Mesodermal cell (in vitro differentiated cells): ENCODE results near the gene ACE. TPM values are rescaled to one million over a fixed set of nuclear protein-coding genes. Genes with fewer than 3 reads are reported as not detected.

Experiments
- H3K27ac ChIP-seq: 2 replicates; pipeline ENCODE4 v1.7.0; 2013; ENCODE audit warnings: mild to moderate bottlenecking, low read depth, low read length, moderate library complexity; ENCODE audit not compliant: severe bottlenecking
- H3K36me3 ChIP-seq: 2 replicates; pipeline ENCODE4 v1.7.1; 2013; ENCODE audit warnings: mild to moderate bottlenecking, low read length, moderate library complexity; ENCODE audit not compliant: control insufficient read depth, insufficient read depth
- H3K4me1 ChIP-seq: one replicate; pipeline ENCODE4 v1.7.1; 2013; ENCODE audit warnings: mild to moderate bottlenecking, low read length; ENCODE audit not compliant: insufficient read depth, control insufficient read depth, poor library complexity, severe bottlenecking
- H3K4me3 ChIP-seq: 2 replicates; pipeline ENCODE4 v1.7.0; 2013; ENCODE audit warnings: low read length, control low read depth, mild to moderate bottlenecking; ENCODE audit not compliant: insufficient read depth, poor library complexity, severe bottlenecking; ENCODE audit errors: extremely low read depth
- H3K9me3 ChIP-seq: 2 replicates; pipeline ENCODE4 v1.7.1; 2013; ENCODE audit warnings: mild to moderate bottlenecking, low read length, moderate library complexity; ENCODE audit not compliant: control insufficient read depth
- whole genome bisulfite sequencing, 2 experiments: methylation state at CpG; one replicate each; pipeline ENCODE4 v1.1.5; 2013; ENCODE audit warnings: missing lambda C conversion rate in 2 of 2; ENCODE audit not compliant: insufficient coverage in 2 of 2; 5-methylcytosine and 5-hydroxymethylcytosine counted together
- polyA plus RNA-seq, 2 experiments: library from polyadenylated mRNA; stranded (reverse); fragments of 50-300 nt; gene quantifications; one replicate each; pipeline ENCODE4 v1.2.3, GENCODE V29; 2013

Gene ACE
- polyA plus RNA-seq (2013, experiment 1 of 2): 12.6 TPM
- polyA plus RNA-seq (2013, experiment 2 of 2): 9.2 TPM

DNA sequence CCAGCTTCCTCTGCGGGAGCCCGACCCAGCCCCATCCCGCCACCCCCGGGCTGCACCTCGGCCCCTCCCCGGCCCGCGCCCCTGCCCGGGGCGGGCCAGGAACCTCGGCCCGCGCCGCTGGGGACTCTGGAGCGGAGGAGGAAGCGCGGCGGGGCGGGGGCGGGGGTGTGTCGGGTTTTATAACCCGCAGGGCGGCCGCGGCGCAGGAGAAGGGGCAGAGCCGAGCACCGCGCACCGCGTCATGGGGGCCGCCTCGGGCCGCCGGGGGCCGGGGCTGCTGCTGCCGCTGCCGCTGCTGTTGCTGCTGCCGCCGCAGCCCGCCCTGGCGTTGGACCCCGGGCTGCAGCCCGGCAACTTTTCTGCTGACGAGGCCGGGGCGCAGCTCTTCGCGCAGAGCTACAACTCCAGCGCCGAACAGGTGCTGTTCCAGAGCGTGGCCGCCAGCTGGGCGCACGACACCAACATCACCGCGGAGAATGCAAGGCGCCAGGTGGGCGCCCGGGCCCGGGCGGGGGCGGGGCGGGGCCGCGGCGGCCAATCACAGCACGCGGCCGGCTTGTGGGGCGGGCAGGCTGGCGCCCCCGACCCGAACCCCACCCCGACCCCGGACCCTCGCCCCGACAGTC, at the start of gene ACE:
Gene ACE, plus strand, starts transcription at position 208 of the 626 bp plus-strand sequence. Its CDS starts 34 bp downstream, at position 242.
- Histone ChIP-seq H3K27ac (no peak within 1 kb of the TSS), H3K36me3 (no peaks in the 10 kb centered on the region), H3K4me3 (peak within 1 kb of the TSS; percentile 46), H3K4me1 (peaks cover 29% of the 10 kb centered on the region), H3K9me3 (no peaks in the 10 kb centered on the region)
- WGBS, 2 experiments: 0 to 1% methylated on average over 46 to 66 of the region's 78 CpGs

DNA sequence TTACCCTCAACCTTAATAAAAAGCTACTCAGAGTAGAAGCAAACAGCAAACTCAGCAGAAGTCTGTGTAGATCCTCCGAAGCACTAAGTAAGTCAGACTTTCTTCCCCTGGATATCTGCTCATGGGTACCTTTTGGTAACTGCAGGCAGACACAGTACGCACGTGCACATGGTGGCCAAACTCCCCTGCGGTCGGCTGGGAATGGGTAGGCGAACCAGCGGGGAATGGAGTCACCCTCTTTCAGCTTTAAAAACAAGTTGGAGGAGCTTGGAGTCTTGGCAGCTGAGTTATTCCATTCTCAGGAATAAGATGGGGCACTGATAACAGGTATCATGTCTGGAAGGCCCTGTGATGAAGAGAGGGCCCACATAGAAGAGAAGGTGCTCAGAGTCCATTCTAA, 47.1 kb upstream of the ACE start:
- Histone ChIP-seq H3K4me1 (peaks cover 65% of the 10 kb centered on the region), H3K4me3 (no peak overlapping the region), H3K36me3 (peaks cover 4% of the 10 kb centered on the region), H3K9me3 (no peaks in the 10 kb centered on the region), H3K27ac (no peak overlapping the region)
- 95 to 100% methylated on average over 6 to 7 of the region's 7 CpGs for WGBS, 2 experiments

DNA sequence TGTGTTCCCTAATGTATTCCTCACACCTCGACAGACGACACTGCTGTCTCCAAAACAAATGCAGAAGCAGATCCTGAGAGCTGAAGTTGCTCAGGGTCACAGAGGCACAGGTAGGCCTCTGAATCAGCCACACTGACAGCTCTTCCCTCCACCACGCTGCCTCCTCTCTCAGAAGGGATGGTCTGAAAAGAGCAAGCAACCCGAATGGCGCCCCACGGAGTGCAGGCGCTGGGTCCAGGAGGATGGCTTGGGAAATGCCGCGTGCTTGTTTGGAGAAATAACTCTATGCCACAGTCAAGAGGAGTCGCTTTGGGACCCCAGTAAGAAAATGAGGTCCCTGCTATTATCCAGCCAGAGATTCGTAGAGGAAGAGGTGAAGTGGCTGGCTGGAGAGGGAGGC, 46.6 kb upstream of the ACE start:
- Histone ChIP-seq H3K4me1 (peaks cover 66% of the 10 kb centered on the region), H3K36me3 (peaks cover 6% of the 10 kb centered on the region), H3K4me3 (no peak overlapping the region), H3K27ac (no peak overlapping the region), H3K9me3 (no peaks in the 10 kb centered on the region)
- 78 to 97% methylated on average over 9 to 10 of the region's 11 CpGs for WGBS, 2 experiments

DNA sequence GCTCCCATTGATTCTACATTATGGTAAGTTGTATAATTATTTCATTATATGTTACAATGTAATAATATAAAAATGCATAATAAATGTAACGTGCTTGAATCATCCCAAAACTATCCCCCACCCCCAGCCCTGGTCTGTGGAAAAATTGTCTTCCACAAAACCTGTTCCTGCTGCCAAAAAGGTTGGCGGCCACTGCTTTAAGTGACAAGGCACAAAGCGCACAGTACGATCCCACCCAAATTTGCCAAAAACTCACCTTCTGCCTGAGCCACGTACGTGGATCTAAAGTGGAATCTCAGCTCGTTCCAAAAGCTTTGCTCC, 45.3 kb upstream of the ACE start:
- no peaks in the 10 kb centered on the region for H3K9me3 ChIP-seq
- H3K36me3 ChIP-seq: peaks cover 12% of the 10 kb centered on the region
- H3K27ac ChIP-seq: peak overlapping the region; percentile 86
- H3K4me3 ChIP-seq: no peak overlapping the region
- 89 to 93% methylated on average over 7 of the region's 7 CpGs for WGBS, 2 experiments
- peaks cover 56% of the 10 kb centered on the region for H3K4me1 ChIP-seq

DNA sequence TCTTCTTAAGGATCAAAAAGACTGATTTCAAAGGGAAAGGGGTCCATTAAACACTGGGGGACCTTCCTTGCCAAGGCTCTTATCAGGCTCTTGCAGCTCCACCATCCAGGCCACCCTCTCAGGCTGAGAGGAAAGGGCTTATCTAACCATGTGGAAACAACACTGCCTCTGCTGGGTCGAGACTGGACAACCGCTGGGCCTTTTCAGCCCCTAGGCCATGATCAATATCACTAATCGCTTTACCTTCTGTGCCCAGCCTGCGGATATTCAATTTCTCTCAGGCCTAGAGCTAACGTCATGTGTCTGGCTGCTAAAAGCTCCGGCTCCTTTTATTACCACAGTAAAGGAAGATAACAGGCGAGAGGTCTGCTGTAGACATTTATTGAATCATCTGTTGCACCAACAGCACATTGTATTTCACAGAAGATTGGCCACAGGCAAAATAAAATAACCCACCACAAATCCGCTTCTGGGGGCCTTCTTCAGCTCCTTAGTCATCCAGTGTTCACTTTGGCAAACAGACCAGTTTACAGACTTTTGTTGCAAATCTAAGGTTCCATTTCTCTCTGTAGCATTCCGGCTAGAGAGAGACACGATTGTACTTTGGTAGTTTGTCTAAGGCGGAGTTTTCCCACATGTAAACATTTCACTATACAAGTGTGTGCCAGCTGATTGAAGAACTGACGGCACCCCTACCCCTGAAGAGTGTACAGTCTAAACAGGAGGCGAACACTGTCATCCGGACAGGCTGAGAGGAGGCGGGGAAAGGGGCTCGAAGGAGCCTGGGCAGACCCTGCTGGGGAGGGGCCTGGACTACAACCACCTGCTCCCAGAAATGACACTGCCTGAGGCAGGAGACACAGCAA, 44.7 kb upstream of the ACE start:
- H3K27ac ChIP-seq: peak overlapping the region; percentile 86
- peaks cover 12% of the 10 kb centered on the region for H3K36me3 ChIP-seq
- peaks cover 56% of the 10 kb centered on the region for H3K4me1 ChIP-seq
- 86 to 90% methylated on average over 11 to 12 of the region's 16 CpGs for WGBS, 2 experiments
- no peaks in the 10 kb centered on the region for H3K9me3 ChIP-seq
- H3K4me3 ChIP-seq: no peak overlapping the region

DNA sequence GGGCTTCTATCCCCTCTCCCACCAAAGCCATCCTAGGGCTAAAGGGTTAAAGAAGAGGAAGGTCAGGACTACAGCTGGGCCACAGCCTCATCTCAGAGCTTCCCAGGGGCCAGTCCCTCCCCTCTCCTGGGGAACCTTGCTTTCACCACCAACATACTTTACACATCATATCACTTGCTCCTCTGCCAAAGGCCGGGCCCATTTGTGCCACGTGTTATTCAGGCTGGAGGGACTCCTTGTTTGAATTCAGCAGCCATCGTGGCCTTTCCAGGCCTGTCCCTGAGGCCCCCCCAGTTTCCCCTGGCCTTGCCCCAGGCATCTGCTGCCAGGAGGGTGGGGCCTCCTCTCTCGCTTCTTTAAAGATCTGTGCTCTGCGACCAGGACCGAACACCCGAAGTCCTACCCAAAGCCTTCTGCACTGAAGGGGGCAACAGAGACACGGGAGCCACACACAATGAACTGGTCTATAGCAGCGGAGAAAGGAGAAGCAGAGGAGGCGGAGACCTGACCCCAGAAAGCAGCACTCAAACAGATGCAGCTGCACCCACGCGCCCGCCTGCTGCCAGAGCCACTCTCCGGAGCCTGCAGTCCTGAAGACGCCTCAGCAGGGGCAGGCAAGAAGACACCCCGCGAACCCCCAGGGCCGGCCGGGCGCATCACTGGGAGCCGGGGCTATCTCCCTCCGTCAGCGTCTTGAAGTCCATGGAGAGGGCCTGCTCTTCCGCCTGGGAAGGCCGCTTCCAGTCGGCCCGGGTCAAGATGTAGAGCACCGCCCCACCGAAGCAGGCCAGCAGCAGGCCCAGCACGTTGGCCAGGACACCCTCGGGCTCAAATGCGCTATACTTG, 42.9 kb upstream of the ACE start:
- Histone ChIP-seq H3K4me1 (peaks cover 43% of the 10 kb centered on the region), H3K4me3 (no peak overlapping the region), H3K36me3 (peaks cover 12% of the 10 kb centered on the region), H3K27ac (peak overlapping the region; percentile 86), H3K9me3 (no peaks in the 10 kb centered on the region)
- WGBS, 2 experiments: 89 to 90% methylated on average over 30 to 32 of the region's 32 CpGs

DNA sequence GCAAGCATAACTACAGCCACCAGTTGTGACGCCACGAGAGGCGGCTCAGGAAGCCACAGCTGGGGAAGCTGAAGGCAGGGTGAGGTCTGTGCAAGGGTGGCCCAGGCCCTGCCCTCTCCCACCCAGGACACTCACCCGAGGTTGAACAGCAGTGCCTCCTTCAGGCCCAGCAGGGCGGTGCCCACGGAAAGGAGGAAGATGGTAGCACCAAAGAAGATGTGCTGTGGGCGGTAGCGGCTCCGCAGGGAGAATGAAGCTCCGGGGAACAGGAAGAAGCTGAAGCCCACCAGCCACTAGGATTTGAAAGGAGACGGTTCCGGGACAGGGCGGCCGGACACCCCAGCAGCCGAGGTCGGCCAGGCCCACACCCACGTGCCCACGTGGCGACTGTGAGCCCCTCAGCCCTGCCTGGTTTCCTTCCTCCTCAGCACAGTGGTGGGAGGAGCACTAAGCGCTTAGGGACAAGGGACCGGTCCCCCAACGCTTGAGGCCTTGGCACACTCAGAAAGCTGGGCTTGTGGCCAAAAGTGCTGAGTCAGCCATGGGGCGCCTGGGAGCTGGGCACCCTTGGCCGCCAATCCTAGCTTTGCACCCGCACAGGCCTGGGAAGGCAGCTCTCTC, 41.8 kb upstream of the ACE start:
- Histone ChIP-seq H3K9me3 (no peaks in the 10 kb centered on the region), H3K27ac (no peak overlapping the region), H3K36me3 (peaks cover 8% of the 10 kb centered on the region), H3K4me1 (peaks cover 44% of the 10 kb centered on the region), H3K4me3 (no peak overlapping the region)
- WGBS, 2 experiments: 94 to 95% methylated on average over 19 of the region's 25 CpGs

DNA sequence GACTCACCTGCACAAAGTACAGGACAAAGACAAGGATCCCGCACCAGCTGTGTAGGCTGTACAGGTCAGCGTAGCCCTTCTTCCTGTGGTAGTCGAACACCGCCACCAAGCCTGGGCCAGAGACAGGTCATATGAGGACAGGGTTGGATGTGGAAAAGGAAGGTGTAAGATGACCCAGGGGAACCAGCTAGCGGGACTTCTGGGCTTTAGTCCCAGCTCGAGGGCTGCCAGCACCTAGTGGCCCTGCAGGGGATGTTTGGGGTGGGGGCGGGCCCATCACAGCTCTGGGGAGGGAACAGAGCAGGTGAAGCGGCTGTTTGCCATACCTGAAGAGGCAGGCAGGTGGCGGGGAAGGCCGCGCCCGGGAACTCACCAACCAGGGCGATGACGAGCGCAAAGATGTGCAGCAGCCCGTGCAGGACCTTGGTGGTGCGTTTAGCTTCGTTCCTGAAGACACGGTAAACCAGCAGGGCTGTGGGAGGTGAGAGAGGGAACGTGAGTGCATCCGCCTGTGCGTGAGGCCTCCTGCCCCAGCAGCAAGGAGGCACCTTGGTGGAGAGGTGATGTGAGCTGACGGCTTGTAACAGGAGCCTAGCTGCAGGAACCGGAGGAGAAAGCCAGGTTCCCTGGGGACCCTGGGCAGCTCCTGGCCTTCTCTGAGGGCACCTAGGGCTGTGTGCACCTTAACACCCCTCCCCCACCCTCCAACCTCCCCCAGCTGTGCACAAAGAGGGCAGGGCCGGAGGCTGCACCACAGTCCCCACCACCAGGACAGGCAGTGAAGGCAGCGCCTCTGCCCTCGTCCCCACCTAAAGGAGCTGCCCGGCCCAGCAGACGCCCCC, 41.0 kb upstream of the ACE start:
- Histone ChIP-seq H3K4me3 (no peak overlapping the region), H3K9me3 (no peaks in the 10 kb centered on the region), H3K27ac (no peak overlapping the region), H3K36me3 (peaks cover 8% of the 10 kb centered on the region), H3K4me1 (peaks cover 49% of the 10 kb centered on the region)
- WGBS, 2 experiments: 91 to 92% methylated on average over 23 to 25 of the region's 29 CpGs

DNA sequence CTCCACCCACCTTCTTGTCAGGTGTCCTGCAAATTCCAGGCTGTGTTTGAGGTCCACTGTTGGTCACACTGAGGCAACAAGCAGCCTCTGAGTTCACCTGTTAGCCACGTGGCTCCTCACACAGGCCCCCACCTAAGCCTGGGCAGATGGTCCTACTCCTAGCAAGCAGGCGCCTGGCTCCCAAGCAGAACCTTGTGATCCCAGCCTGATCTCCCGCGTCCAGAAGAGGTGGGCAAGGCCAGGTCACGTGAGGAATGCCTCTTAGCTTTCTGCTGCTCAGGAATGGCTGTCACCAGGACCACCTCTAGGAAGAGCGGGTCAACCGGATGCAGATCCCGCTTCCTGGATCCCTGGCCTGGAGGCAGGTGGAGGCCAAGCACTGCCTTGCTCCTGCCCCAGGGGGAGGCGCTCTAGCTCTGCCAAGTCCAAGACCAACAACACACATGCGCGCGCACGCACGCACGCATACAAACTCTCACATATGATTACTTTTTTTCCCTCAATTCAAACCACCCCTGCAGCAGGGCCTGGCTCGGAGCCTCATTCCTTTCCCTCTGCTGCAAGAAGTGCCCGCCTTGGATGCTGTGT, 40.2 kb upstream of the ACE start:
- Histone ChIP-seq H3K36me3 (peaks cover 8% of the 10 kb centered on the region), H3K4me3 (no peak overlapping the region), H3K27ac (no peak overlapping the region), H3K4me1 (peaks cover 43% of the 10 kb centered on the region), H3K9me3 (no peaks in the 10 kb centered on the region)
- WGBS, 2 experiments: 88 to 91% methylated on average over 10 to 16 of the region's 17 CpGs
